MM.1S (cell line): ENCODE results near the gene CHCHD4.

Experiments
- DNase-seq: peaks from one replicate; pipeline ENCODE4 v3.0.0-alpha.2; 2015
- H2AFZ ChIP-seq: fragments of 300-600 bp; sonication (generic); 2 replicates; pipeline ENCODE4 v1.6.0; 2016; ENCODE audit warnings: antibody characterized with exemption, low read length
- H3F3A ChIP-seq: fragments of 300-600 bp; sonication (generic); 2 replicates; pipeline ENCODE4 v1.6.1; 2016; ENCODE audit warnings: mild to moderate bottlenecking, antibody characterized with exemption, low read length, moderate library complexity, mixed read lengths; ENCODE audit not compliant: insufficient read depth
- H3K27ac ChIP-seq: fragments of 300-600 bp; sonication (generic); 2 replicates; pipeline ENCODE4 v1.5.1; 2016; ENCODE audit warnings: mild to moderate bottlenecking, low read length
- H3K27me3 ChIP-seq: fragments of 300-600 bp; sonication (generic); replicated peaks from 2 replicates; pipeline ENCODE4 v1.6.0; 2016; ENCODE audit warnings: low read length; ENCODE audit not compliant: insufficient read depth
- H3K36me3 ChIP-seq: fragments of 300-600 bp; sonication (generic); replicated peaks from 2 replicates; pipeline ENCODE4 v1.6.1; 2016; ENCODE audit warnings: mild to moderate bottlenecking, low read length, mixed read lengths; ENCODE audit not compliant: insufficient read depth
- H3K4me1 ChIP-seq: fragments of 300-600 bp; sonication (generic); 2 replicates; pipeline ENCODE4 v1.6.1; 2016; ENCODE audit warnings: low read length, mixed read lengths
- H3K4me2 ChIP-seq: fragments of 300-600 bp; sonication (generic); 2 replicates; pipeline ENCODE4 v1.6.0; 2016; ENCODE audit warnings: low read depth, low read length
- H3K4me3 ChIP-seq: fragments of 300-600 bp; sonication (generic); 2 replicates; pipeline ENCODE4 v1.5.1; 2016; ENCODE audit warnings: low read length, mixed read lengths
- H3K79me2 ChIP-seq: fragments of 300-600 bp; sonication (generic); 2 replicates; pipeline ENCODE4 v1.6.1; 2016; ENCODE audit warnings: mixed run types, low read length, mixed read lengths
- H3K9ac ChIP-seq: fragments of 300-600 bp; sonication (generic); 2 replicates; pipeline ENCODE4 v1.6.1; 2016; ENCODE audit warnings: low read length, mixed read lengths
- H3K9me2 ChIP-seq: fragments of 300-600 bp; sonication (generic); replicated peaks from 2 replicates; pipeline ENCODE4 v1.6.1; 2016; ENCODE audit warnings: mild to moderate bottlenecking, low read length, mixed read lengths; ENCODE audit not compliant: insufficient read depth
- H3K9me3 ChIP-seq: fragments of 300-600 bp; sonication (generic); replicated peaks from 2 replicates; pipeline ENCODE4 v1.6.1; 2016; ENCODE audit warnings: mild to moderate bottlenecking, low read length, mixed read lengths; ENCODE audit not compliant: insufficient read depth
- H4K20me1 ChIP-seq: fragments of 300-600 bp; sonication (generic); 2 replicates; pipeline ENCODE4 v1.6.1; 2016; ENCODE audit warnings: mild to moderate bottlenecking, low read length, moderate library complexity, mixed read lengths; ENCODE audit not compliant: insufficient read depth
- CTCF ChIP-seq: fragments of 300-600 bp; sonication (generic); IDR thresholded peaks from 2 replicates; pipeline ENCODE4 v1.5.1; 2016; ENCODE audit warnings: antibody characterized with exemption, low read length, mixed read lengths
- EZH2 ChIP-seq: fragments of 300-600 bp; sonication (generic); optimal IDR thresholded peaks from 2 replicates; pipeline ENCODE3; 2017; ENCODE audit warnings: low read depth, mild to moderate bottlenecking, antibody characterized with exemption, low read length, mixed read lengths
- EZH2phosphoT487 ChIP-seq: fragments of 300-600 bp; sonication (generic); IDR thresholded peaks from 2 replicates; pipeline ENCODE4 v1.6.1; 2018; ENCODE audit warnings: antibody characterized with exemption, low read length

CHCHD4 gene

GRCh38 chr3:14138878-14139655 lies 14.4 kb upstream of the CHCHD4 start:
- Histone ChIP-seq H3K9ac (no peak overlapping the region), H3K4me3 (no peak overlapping the region), H3K36me3 (no peaks in the 10 kb centered on the region), H2AFZ (no peak overlapping the region), H3K4me2 (no peak overlapping the region), H3K4me1 (no peaks in the 10 kb centered on the region), H3K79me2 (no peaks in the 10 kb centered on the region), H3F3A (no peaks in the 10 kb centered on the region), H4K20me1 (no peaks in the 10 kb centered on the region), H3K27me3 (no peaks in the 10 kb centered on the region), H3K9me2 (no peaks in the 10 kb centered on the region), H3K27ac (no peak overlapping the region), H3K9me3 (no peaks in the 10 kb centered on the region)
- DNase-seq, result no peak
- TF ChIP-seq EZH2phosphoT487 (no peak), CTCF (no peak), EZH2 (no peak)

DNA sequence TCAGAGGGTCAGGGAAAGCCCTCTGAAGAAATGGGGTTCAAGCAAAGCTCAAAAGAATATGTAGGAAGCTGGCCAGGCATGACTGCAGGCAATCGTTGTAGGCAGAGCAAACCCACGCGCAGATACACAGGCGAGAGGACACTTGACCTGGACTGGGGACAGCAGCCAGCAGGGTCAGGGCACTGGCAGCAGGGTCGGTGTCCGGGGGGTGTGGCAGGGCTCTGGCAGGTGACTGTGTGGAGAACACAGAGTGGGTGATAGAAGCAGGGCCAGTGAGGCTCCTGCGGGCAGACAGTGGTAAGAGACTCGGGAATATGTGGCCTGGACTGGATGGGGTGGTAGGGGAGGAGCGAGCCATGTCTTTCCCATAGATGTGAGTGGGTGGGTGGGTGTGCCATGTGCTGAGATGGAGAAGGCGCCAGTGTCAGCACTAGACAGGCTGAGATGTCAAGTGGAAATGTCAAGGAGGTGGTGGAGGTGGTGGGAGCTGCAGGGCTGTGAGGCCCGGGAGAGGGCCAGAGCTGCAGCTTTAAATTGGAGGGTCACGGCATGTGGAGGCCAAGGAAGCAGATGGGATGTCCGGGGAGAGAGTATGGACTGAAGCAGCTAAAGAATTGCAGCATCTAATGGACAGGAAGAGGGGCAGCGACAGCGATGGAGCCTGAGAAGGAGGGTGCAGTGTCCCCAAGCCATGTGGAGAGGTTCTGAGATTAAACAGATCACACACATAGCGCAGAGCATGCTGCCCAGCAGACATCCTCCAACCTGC lies 13.6 kb upstream of the CHCHD4 start:
- no peak for TF ChIP-seq CTCF
- TF ChIP-seq EZH2, result no peak
- H4K20me1 ChIP-seq, result no peaks in the 10 kb centered on the region
- H3K9me2 ChIP-seq, result no peaks in the 10 kb centered on the region
- H2AFZ ChIP-seq, result no peak overlapping the region
- H3K36me3 ChIP-seq, result peaks cover under 1% of the 10 kb centered on the region; the same call in 1 of the 2 replicates
- DNase-seq, result no peak
- H3K4me2 ChIP-seq, result no peak overlapping the region
- H3K27ac ChIP-seq, result no peak overlapping the region
- H3K4me1 ChIP-seq, result no peaks in the 10 kb centered on the region
- H3K27me3 ChIP-seq, result no peaks in the 10 kb centered on the region
- H3K4me3 ChIP-seq, result no peak overlapping the region
- H3F3A ChIP-seq, result no peaks in the 10 kb centered on the region
- H3K9me3 ChIP-seq, result no peaks in the 10 kb centered on the region
- no peaks in the 10 kb centered on the region for H3K79me2 ChIP-seq
- H3K9ac ChIP-seq, result no peak overlapping the region

DNA sequence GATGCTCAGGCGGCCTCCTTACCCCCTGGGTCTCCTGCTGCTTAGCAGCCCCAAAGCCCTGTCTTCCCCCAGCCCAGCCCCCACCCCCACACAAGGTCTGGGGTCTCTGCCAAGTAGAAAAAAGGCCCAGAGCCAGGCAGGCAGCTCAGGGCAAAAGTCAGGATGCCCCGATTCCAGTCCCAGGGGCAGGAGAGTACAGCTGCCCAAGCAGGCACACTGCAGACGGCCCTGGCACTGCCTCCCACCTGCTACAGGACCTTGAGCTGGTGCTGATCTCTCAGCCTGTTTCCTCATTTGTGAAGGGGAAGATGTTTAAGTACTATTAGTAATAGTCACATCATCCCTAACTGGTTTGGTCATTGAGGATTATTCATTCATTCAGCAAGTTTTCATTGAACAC lies 12.8 kb upstream of the CHCHD4 start:
- Histone ChIP-seq H3K9me3 (no peaks in the 10 kb centered on the region), H3F3A (no peaks in the 10 kb centered on the region), H3K27me3 (no peaks in the 10 kb centered on the region), H2AFZ (no peak overlapping the region), H3K36me3 (peaks cover 7% of the 10 kb centered on the region; the same call in 1 of the 2 replicates), H3K9me2 (no peaks in the 10 kb centered on the region), H3K27ac (no peak overlapping the region), H3K79me2 (no peaks in the 10 kb centered on the region), H3K9ac (no peak overlapping the region), H3K4me2 (no peak overlapping the region), H3K4me3 (no peak overlapping the region), H3K4me1 (no peaks in the 10 kb centered on the region), H4K20me1 (no peaks in the 10 kb centered on the region)
- DNase-seq, result no peak
- TF ChIP-seq EZH2phosphoT487 (no peak), EZH2 (no peak), CTCF (no peak)
